Epithelial cell of proximal tubule (primary cell): ENCODE data around the gene CLPX. TPM values are rescaled to one million over a fixed set of nuclear protein-coding genes. Genes with fewer than 3 reads are reported as not detected.

Source experiments
- DNase-seq: peaks from one replicate; pipeline ENCODE4 v3.0.0-alpha.2; 2011; ENCODE audit warnings: low read depth
- H3K4me3 ChIP-seq: 2 replicates; pipeline ENCODE4 v1.5.1; 2011; ENCODE audit warnings: low read depth, mild to moderate bottlenecking, low read length
- CTCF ChIP-seq: conservative IDR thresholded peaks from 2 replicates; pipeline ENCODE4 v1.5.1; 2012; ENCODE audit warnings: low read depth, mild to moderate bottlenecking, low read length
- total RNA-seq: library from RNA; depleted of rRNA; stranded (reverse); fragments of >200 nt; gene quantifications from 2 replicates; pipeline ENCODE4 v1.2.3, GENCODE V29; 2015

Gene CLPX
- total RNA-seq, 1 donor from 2014 or later, result 24.3 TPM

GRCh38 chr15:65130941-65131340, 54.2 kb downstream of the CLPX start:
- no peak for DNase-seq

GRCh38 chr15:65115542-65115941, 69.6 kb downstream of the CLPX start:
- no peak for DNase-seq
- no peak overlapping the region for H3K4me3 ChIP-seq
- no peak for TF ChIP-seq CTCF

More at GRCh38 chr15:65130941-65131340, 54.2 kb downstream of the CLPX start:
- H3K4me3 ChIP-seq, result no peak overlapping the region
- TF ChIP-seq CTCF, result no peak

- no peak within 1 kb of the TSS for H3K4me3 ChIP-seq
- no peak for TF ChIP-seq CTCF
- DNase-seq, result no peak
Measured at GRCh38 chr15:65115086-65115485, 70.1 kb downstream of the CLPX start, which contains the start of gene UBAP1L. Gene UBAP1L, minus strand, starts transcription at chr15:65115200. Its CDS starts 8,985 bp downstream, at chr15:65106215.

- DNase-seq, result no peak
- TF ChIP-seq CTCF, result no peak
- H3K4me3 ChIP-seq, result no peak overlapping the region
Measured at GRCh38 chr15:65110676-65111292, 74.4 kb downstream of the CLPX start.

- DNase-seq, result no peak
- no peak for TF ChIP-seq CTCF
- no peak overlapping the region for H3K4me3 ChIP-seq
Measured at GRCh38 chr15:65106011-65106590, 79.0 kb downstream of the CLPX start.

- DNase-seq, result no peak
- H3K4me3 ChIP-seq, result no peak overlapping the region
- TF ChIP-seq CTCF, result no peak
Measured at GRCh38 chr15:65105038-65105437, 80.1 kb downstream of the CLPX start.

GRCh38 chr15:65102912-65103311, 82.2 kb downstream of the CLPX start:
- no peak overlapping the region for H3K4me3 ChIP-seq
- no peak for DNase-seq
- no peak for TF ChIP-seq CTCF
